Peyer's patch (tissue), 4 donors: Measurements from ENCODE around the gene ARPC5. TPM values are rescaled to one million over a fixed set of nuclear protein-coding genes. Genes with fewer than 3 reads are reported as not detected.

Experiments
- DNase-seq, 3 donors: peaks; one replicate each; pipeline ENCODE4 v3.0.0-alpha.2; 2017 to 2019
- H3K27ac ChIP-seq, 4 donors: fragments of 200-600 bp; sonication (generic); one replicate each; pipeline ENCODE4 v1.5.1; 2016 to 2019
- H3K27me3 ChIP-seq, 2 donors: fragments of 200-600 bp; sonication (generic); one replicate each; pipeline ENCODE4 v1.5.1; 2019
- H3K36me3 ChIP-seq, 3 donors: fragments of 200-600 bp; sonication (generic); one replicate each; pipeline ENCODE4 v1.5.1; 2016 to 2019
- H3K4me1 ChIP-seq, 4 donors: fragments of 200-600 bp; sonication (generic); one replicate each; pipeline ENCODE4 v1.5.1; 2016 to 2019
- H3K4me3 ChIP-seq, 4 donors: fragments of 200-600 bp; sonication (generic); 1 replicate in 3 of 4; 2 replicates in 1 of 4; pipeline ENCODE4 v1.5.1; 2016 to 2019; ENCODE audit warnings: mild to moderate bottlenecking in 1 of 4
- H3K9me3 ChIP-seq, 4 donors: fragments of 200-600 bp; sonication (generic); one replicate each; pipeline ENCODE4 v1.5.1; 2016 to 2019; ENCODE audit warnings: mild to moderate bottlenecking in 1 of 4
- POLR2A ChIP-seq, 2 donors: fragments of 450-650 bp; IDR thresholded peaks; one replicate each; pipeline ENCODE4 v1.5.1; 2017; ENCODE audit warnings: antibody characterized with exemption in 2 of 2, mild to moderate bottlenecking in 2 of 2, moderate library complexity in 2 of 2
- total RNA-seq, 4 donors: library from RNA; depleted of rRNA; stranded (reverse); fragments of >200 nt; gene quantifications; one replicate each; pipeline ENCODE4 v1.1.0, GENCODE V29; 2016
- TF ChIP-seq, protein P1 (sequence below), 6 experiments: fragments of 450-650 bp in 4 of 6; fragments of 200-600 bp in 2 of 6; sonication (generic) in 1 of 6; IDR thresholded peaks; one replicate each; pipeline ENCODE4 v1.5.1; 2017 to 2019; ENCODE audit warnings: antibody characterized with exemption in 6 of 6, mild to moderate bottlenecking in 3 of 6, moderate library complexity in 1 of 6

Gene ARPC5
- total RNA-seq, 4 donors from 2014 or later: 57.9 to 86.7 (median 67.9) TPM

- Histone ChIP-seq H3K4me3 (no peak overlapping the region), H3K27ac (peak overlapping the region in 2 of 4 donors; percentile 63 to 84), H3K4me1 (peaks cover 0 to 32% (median 3%) of the 10 kb centered on the region in 4 donors), H3K36me3 (no peaks in the 10 kb centered on the region), H3K27me3 (no peaks in the 10 kb centered on the region), H3K9me3 (no peaks in the 10 kb centered on the region)
- peak in 1 of 3 donors; percentile 56 for DNase-seq
- TF ChIP-seq, protein P1, sequence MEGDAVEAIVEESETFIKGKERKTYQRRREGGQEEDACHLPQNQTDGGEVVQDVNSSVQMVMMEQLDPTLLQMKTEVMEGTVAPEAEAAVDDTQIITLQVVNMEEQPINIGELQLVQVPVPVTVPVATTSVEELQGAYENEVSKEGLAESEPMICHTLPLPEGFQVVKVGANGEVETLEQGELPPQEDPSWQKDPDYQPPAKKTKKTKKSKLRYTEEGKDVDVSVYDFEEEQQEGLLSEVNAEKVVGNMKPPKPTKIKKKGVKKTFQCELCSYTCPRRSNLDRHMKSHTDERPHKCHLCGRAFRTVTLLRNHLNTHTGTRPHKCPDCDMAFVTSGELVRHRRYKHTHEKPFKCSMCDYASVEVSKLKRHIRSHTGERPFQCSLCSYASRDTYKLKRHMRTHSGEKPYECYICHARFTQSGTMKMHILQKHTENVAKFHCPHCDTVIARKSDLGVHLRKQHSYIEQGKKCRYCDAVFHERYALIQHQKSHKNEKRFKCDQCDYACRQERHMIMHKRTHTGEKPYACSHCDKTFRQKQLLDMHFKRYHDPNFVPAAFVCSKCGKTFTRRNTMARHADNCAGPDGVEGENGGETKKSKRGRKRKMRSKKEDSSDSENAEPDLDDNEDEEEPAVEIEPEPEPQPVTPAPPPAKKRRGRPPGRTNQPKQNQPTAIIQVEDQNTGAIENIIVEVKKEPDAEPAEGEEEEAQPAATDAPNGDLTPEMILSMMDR (IDR thresholded peaks at IDR 0.05): no peak
- no peak for TF ChIP-seq POLR2A (IDR thresholded peaks at IDR 0.05)
These were observed 17.8 kb upstream of the ARPC5 start for GRCh38 chr1:183653462-183653794.

GRCh38 chr1:183652547-183653461 lies 17.2 kb upstream of the ARPC5 start, which contains the start of gene APOBEC4:
Gene APOBEC4 (minus strand): TSS chr1:183653316. CDS start chr1:183648781, 4,535 bp downstream.
- H3K4me1 ChIP-seq: peaks cover 0 to 32% (median 3%) of the 10 kb centered on the region in 4 donors
- H3K9me3 ChIP-seq: no peaks in the 10 kb centered on the region
- H3K27me3 ChIP-seq: no peaks in the 10 kb centered on the region
- no peak for TF ChIP-seq POLR2A (IDR thresholded peaks at IDR 0.05)
- TF ChIP-seq, protein P1 (IDR thresholded peaks at IDR 0.05): no peak
- H3K4me3 ChIP-seq: peak within 1 kb of the TSS in 1 of 4 donors; percentile 19
- peak in 2 of 3 donors; percentile 63 to 64 for DNase-seq
- H3K36me3 ChIP-seq: no peaks in the 10 kb centered on the region
- H3K27ac ChIP-seq: peak within 1 kb of the TSS in 3 of 4 donors; percentile 52 to 84 (median 63)

DNA sequence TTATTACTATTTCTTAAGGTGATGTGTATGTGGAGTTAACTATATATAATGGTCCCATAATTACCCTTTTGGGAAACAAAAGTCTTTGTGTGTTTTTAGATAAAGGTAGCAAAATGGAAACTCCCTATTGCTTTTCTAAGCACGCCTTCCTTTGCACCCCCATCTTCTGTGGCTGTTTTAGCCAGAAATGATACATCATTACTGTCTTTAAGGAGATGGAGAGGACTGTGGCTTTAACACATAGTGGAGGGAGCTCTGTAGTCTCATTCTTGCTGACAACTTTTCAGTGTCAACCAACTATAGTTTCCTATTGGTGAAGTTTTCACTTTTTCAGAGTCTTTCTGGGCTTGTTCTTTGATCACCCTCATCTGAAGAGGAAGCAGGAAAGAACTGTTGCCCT lies 16.5 kb upstream of the ARPC5 start:
- H3K27me3 ChIP-seq: no peaks in the 10 kb centered on the region
- TF ChIP-seq, protein P1 (IDR thresholded peaks at IDR 0.05): no peak
- TF ChIP-seq POLR2A (IDR thresholded peaks at IDR 0.05): no peak
- H3K36me3 ChIP-seq: no peaks in the 10 kb centered on the region
- H3K4me1 ChIP-seq: peaks cover 0 to 32% (median 3%) of the 10 kb centered on the region in 4 donors
- H3K4me3 ChIP-seq: peak overlapping the region in 1 of 4 donors; percentile 19
- H3K9me3 ChIP-seq: no peaks in the 10 kb centered on the region
- peak overlapping the region in 3 of 4 donors; percentile 52 to 84 (median 63) for H3K27ac ChIP-seq
- no peak for DNase-seq

- no peak for TF ChIP-seq POLR2A (IDR thresholded peaks at IDR 0.05)
- TF ChIP-seq, protein P1 (IDR thresholded peaks at IDR 0.05): no peak
- Histone ChIP-seq H3K27me3 (no peaks in the 10 kb centered on the region), H3K27ac (peak overlapping the region in 1 of 4 donors; percentile 63), H3K36me3 (no peaks in the 10 kb centered on the region), H3K4me3 (no peak overlapping the region), H3K4me1 (peaks cover 0 to 32% (median 3%) of the 10 kb centered on the region in 4 donors), H3K9me3 (no peaks in the 10 kb centered on the region)
- no peak for DNase-seq
These were observed 16.0 kb upstream of the ARPC5 start for GRCh38 chr1:183651612-183652011.

DNA sequence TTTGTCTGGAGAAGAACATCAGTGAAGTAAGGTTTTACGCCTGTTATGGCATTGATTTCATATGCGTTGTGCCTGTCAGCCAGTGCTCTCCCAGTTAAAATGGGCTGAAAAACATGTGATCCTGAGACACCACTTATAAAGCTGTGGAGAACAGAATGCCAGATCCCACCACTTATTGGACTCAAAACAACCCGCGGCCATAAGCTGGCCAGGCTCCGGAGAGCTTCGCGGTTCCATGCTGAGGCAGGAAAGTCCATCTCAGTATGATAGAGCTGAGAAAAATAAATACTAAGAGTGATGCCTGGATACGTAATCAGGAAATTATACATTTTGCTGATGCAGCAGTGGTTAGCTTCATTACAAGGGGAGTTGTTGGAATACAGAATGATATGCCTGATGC lies 12.5 kb upstream of the ARPC5 start:
- no peak overlapping the region for H3K27ac ChIP-seq
- H3K4me1 ChIP-seq: peaks cover 0 to 17% (median 0%) of the 10 kb centered on the region in 4 donors
- H3K27me3 ChIP-seq: no peaks in the 10 kb centered on the region
- no peak overlapping the region for H3K4me3 ChIP-seq
- no peak for DNase-seq
- TF ChIP-seq POLR2A (IDR thresholded peaks at IDR 0.05): no peak
- TF ChIP-seq, protein P1 (IDR thresholded peaks at IDR 0.05): no peak
- H3K9me3 ChIP-seq: no peaks in the 10 kb centered on the region
- H3K36me3 ChIP-seq: no peaks in the 10 kb centered on the region
